HEK293T (cell line): ENCODE data around the gene KIAA1217.

Experiments
- CTCF ChIA-PET: fragments of 350-600 bp; formaldehyde crosslinking; extraction: SDS; loops from one replicate; lab custom pipeline; 2021; ENCODE audit warnings: antibody characterized with exemption, inconsistent platforms; lab: Yijun Ruan, JAX
- POLR2A ChIA-PET: fragments of 350-600 bp; formaldehyde crosslinking; extraction: SDS; loops from one replicate; lab custom pipeline; 2020; ENCODE audit warnings: antibody characterized with exemption, inconsistent platforms; lab: Yijun Ruan, JAX
- DNase-seq: peaks from one replicate; pipeline ENCODE4 v3.0.0; 2012; ENCODE audit warnings: mixed read lengths; ENCODE audit errors: extremely low spot score
- ARNT ChIP-seq: fragments of 450-650 bp; IDR thresholded peaks from 2 replicates; pipeline ENCODE4 v1.6.1; 2017; ENCODE audit warnings: mild to moderate bottlenecking
- BHLHE40 ChIP-seq: fragments of 450-650 bp; IDR thresholded peaks from 2 replicates; pipeline ENCODE4 v1.6.1; 2016; ENCODE audit warnings: mild to moderate bottlenecking, moderate library complexity, borderline replicate concordance
- CTBP1 ChIP-seq: fragments of 450-650 bp; IDR thresholded peaks from 2 replicates; pipeline ENCODE4 v1.6.1; 2016; ENCODE audit warnings: borderline replicate concordance
- ELF4 ChIP-seq: fragments of 450-650 bp; IDR thresholded peaks from 2 replicates; pipeline ENCODE4 v1.6.1; 2017; ENCODE audit warnings: antibody characterized with exemption
- FOXA1 ChIP-seq: fragments of 450-650 bp; IDR thresholded peaks from 2 replicates; pipeline ENCODE4 v1.6.1; 2016; ENCODE audit warnings: mild to moderate bottlenecking
- FOXK2 ChIP-seq: fragments of 450-650 bp; IDR thresholded peaks from 2 replicates; pipeline ENCODE4 v1.6.1; 2016; ENCODE audit warnings: mild to moderate bottlenecking
- FOXM1 ChIP-seq: fragments of 450-650 bp; IDR thresholded peaks from 2 replicates; pipeline ENCODE4 v1.6.1; 2017; ENCODE audit warnings: mild to moderate bottlenecking, borderline replicate concordance
- HDGF ChIP-seq: fragments of 450-650 bp; IDR thresholded peaks from 2 replicates; pipeline ENCODE4 v1.6.1; 2017; ENCODE audit warnings: antibody characterized with exemption, borderline replicate concordance
- L3MBTL2 ChIP-seq: fragments of 450-650 bp; conservative IDR thresholded peaks from 2 replicates; pipeline ENCODE4 v1.6.1; 2016; ENCODE audit warnings: mild to moderate bottlenecking
- LEF1 ChIP-seq: fragments of 450-650 bp; IDR thresholded peaks from 2 replicates; pipeline ENCODE4 v1.6.1; 2017; ENCODE audit warnings: mild to moderate bottlenecking, borderline replicate concordance
- NFRKB ChIP-seq: fragments of 450-650 bp; IDR thresholded peaks from 2 replicates; pipeline ENCODE4 v1.6.1; 2016; ENCODE audit warnings: mild to moderate bottlenecking, moderate library complexity
- PKNOX1 ChIP-seq: fragments of 450-650 bp; IDR thresholded peaks from 2 replicates; pipeline ENCODE4 v1.6.1; 2016
- SP1 ChIP-seq: fragments of 450-650 bp; IDR thresholded peaks from 2 replicates; pipeline ENCODE4 v1.6.1; 2017
- SUZ12 ChIP-seq: fragments of 450-650 bp; IDR thresholded peaks from 2 replicates; pipeline ENCODE4 v1.6.1; 2016; ENCODE audit warnings: mild to moderate bottlenecking
- TARDBP ChIP-seq: fragments of 450-650 bp; IDR thresholded peaks from 2 replicates; pipeline ENCODE4 v1.6.1; 2016
- ZNF384 ChIP-seq: fragments of 450-650 bp; IDR thresholded peaks from 2 replicates; pipeline ENCODE4 v1.6.1; 2016

Gene KIAA1217, protein sequence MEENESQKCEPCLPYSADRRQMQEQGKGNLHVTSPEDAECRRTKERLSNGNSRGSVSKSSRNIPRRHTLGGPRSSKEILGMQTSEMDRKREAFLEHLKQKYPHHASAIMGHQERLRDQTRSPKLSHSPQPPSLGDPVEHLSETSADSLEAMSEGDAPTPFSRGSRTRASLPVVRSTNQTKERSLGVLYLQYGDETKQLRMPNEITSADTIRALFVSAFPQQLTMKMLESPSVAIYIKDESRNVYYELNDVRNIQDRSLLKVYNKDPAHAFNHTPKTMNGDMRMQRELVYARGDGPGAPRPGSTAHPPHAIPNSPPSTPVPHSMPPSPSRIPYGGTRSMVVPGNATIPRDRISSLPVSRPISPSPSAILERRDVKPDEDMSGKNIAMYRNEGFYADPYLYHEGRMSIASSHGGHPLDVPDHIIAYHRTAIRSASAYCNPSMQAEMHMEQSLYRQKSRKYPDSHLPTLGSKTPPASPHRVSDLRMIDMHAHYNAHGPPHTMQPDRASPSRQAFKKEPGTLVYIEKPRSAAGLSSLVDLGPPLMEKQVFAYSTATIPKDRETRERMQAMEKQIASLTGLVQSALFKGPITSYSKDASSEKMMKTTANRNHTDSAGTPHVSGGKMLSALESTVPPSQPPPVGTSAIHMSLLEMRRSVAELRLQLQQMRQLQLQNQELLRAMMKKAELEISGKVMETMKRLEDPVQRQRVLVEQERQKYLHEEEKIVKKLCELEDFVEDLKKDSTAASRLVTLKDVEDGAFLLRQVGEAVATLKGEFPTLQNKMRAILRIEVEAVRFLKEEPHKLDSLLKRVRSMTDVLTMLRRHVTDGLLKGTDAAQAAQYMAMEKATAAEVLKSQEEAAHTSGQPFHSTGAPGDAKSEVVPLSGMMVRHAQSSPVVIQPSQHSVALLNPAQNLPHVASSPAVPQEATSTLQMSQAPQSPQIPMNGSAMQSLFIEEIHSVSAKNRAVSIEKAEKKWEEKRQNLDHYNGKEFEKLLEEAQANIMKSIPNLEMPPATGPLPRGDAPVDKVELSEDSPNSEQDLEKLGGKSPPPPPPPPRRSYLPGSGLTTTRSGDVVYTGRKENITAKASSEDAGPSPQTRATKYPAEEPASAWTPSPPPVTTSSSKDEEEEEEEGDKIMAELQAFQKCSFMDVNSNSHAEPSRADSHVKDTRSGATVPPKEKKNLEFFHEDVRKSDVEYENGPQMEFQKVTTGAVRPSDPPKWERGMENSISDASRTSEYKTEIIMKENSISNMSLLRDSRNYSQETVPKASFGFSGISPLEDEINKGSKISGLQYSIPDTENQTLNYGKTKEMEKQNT (N-terminal part only)

GRCh38 chr10:24208661-24209431, at the start of gene KIAA1217:
TSS of gene KIAA1217 (plus strand) at chr10:24209138. CDS start at chr10:24209194, 56 bp downstream.
- ChIA-PET CTCF (no interaction called here), POLR2A (interaction anchor here (0.7 to 1.4 kb wide), 4 partner anchors 8 to 168 kb away, joined by 3 read pairs; no protein-coding TSS in a partner anchor)
- TF ChIP-seq ARNT (no peak), L3MBTL2 (peak; percentile 43; the same call in 1 of the 2 replicates)
- peak; percentile 35 for DNase-seq

GRCh38 chr10:24162206-24162985, 46.5 kb upstream of the KIAA1217 start:
- ChIA-PET POLR2A (interaction anchor here (0.6 kb wide), 1 partner anchor 48 kb away, joined by 3 read pairs; no protein-coding TSS in a partner anchor), CTCF (no interaction called here)
- TF ChIP-seq FOXK2 (no peak), FOXM1 (no peak), NFRKB (no peak), CTBP1 (no peak), ELF4 (no peak), L3MBTL2 (no peak)
- DNase-seq, result no peak

DNA sequence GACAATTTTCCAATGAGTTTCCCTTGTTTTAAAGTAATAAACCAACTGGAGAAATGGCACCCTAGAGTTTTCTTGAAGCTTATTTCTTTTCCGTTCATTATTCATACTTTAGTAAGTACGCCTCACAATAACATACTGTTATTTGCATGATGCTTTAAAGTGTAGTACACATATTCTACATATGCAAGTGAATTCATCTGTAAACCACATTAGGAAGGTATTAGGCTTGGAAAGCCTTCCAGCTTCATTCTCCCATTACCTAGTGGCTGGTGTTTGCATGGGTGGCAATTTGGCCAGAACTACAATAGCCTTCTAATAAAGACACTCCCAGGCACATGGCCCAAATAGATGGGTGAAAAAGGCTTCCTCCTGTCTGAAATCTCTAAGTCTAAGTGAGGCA, 45.5 kb upstream of the KIAA1217 start:
- ChIA-PET POLR2A (no interaction called here), CTCF (no interaction called here)
- TF ChIP-seq CTBP1 (no peak), BHLHE40 (no peak), FOXK2 (no peak), ZNF384 (no peak), ARNT (no peak), ELF4 (no peak), FOXA1 (no peak), NFRKB (no peak), FOXM1 (no peak), SUZ12 (no peak), TARDBP (no peak), SP1 (no peak), PKNOX1 (no peak), LEF1 (no peak), L3MBTL2 (no peak), HDGF (no peak)
- no peak for DNase-seq

GRCh38 chr10:24168258-24169170, 40.4 kb upstream of the KIAA1217 start:
- CTCF ChIA-PET, result no interaction called here
- TF ChIP-seq CTBP1 (no peak), TARDBP (no peak), ARNT (no peak), ZNF384 (no peak)
- POLR2A ChIA-PET, result no interaction called here
- no peak for DNase-seq

DNA sequence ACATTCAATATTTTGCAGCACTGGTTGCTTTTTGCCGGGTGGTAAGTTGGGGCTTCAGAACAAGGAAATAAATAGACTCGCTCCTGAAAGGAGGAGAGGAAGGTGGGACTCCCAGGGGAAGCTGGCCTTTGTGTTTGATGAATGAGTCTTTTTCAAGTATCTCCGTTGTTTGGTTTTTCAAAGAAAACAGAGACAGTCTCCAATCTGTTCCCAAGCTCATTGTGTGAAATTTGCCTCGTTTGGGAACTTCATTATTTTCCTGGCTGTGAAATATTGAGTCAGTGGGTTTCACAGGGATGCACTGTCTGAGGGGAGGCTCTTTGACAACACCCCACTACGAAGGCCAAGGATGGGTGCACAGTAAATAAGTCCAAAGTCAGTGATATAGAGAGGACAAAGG, 38.7 kb upstream of the KIAA1217 start:
- ChIA-PET CTCF (interaction anchor here (0.8 kb wide), 1 partner anchor 189 kb away, joined by 3 read pairs; no protein-coding TSS in a partner anchor), POLR2A (no interaction called here)

More for the DNA sequence above, 38.7 kb upstream of the KIAA1217 start:
- no peak for DNase-seq
- TF ChIP-seq NFRKB (no peak), ARNT (no peak), FOXA1 (no peak)
